Mesendoderm (in vitro differentiated cells): Measurements from ENCODE around the gene CDC42SE1. TPM values are rescaled to one million over a fixed set of nuclear protein-coding genes. Genes with fewer than 3 reads are reported as not detected.

Experiments
- DNase-seq: peaks from one replicate; pipeline ENCODE4 v3.0.0; 2013
- H2AK5ac ChIP-seq: 2 replicates; pipeline ENCODE4 v1.6.1; 2013; ENCODE audit warnings: low read length, inconsistent platforms
- H2BK120ac ChIP-seq: 2 replicates; pipeline ENCODE4 v1.6.1; 2013; ENCODE audit warnings: low read depth, mild to moderate bottlenecking, low read length, moderate library complexity, mixed read lengths
- H2BK15ac ChIP-seq: replicated peaks from 2 replicates; pipeline ENCODE4 v1.6.1; 2013; ENCODE audit warnings: low read depth, mild to moderate bottlenecking, moderate library complexity
- H2BK5ac ChIP-seq: 2 replicates; pipeline ENCODE4 v1.6.1; 2013; ENCODE audit warnings: low read length, inconsistent platforms
- H3K18ac ChIP-seq: 2 replicates; pipeline ENCODE4 v1.6.1; 2013; ENCODE audit warnings: mild to moderate bottlenecking, low read length, mixed read lengths
- H3K23ac ChIP-seq: one replicate; pipeline ENCODE4 v1.6.1; 2013; ENCODE audit warnings: low read length
- H3K27ac ChIP-seq: 2 replicates; pipeline ENCODE4 v1.5.1; 2013; ENCODE audit warnings: low read depth, mild to moderate bottlenecking, inconsistent platforms, low read length, moderate library complexity
- H3K27me3 ChIP-seq: 2 replicates; pipeline ENCODE4 v1.6.1; 2013; ENCODE audit warnings: low read length, control low read depth, mild to moderate bottlenecking, inconsistent platforms; ENCODE audit not compliant: insufficient read depth, poor library complexity
- H3K36me3 ChIP-seq: 2 replicates; pipeline ENCODE4 v1.6.1; 2013; ENCODE audit warnings: low read length, inconsistent platforms; ENCODE audit not compliant: control insufficient read depth, insufficient read depth
- H3K4ac ChIP-seq: one replicate; pipeline ENCODE4 v1.6.1; 2013; ENCODE audit warnings: low read depth, mild to moderate bottlenecking, low read length, moderate library complexity
- H3K4me1 ChIP-seq: 2 replicates; pipeline ENCODE4 v1.6.1; 2013; ENCODE audit warnings: low read depth, low read length, inconsistent platforms; ENCODE audit not compliant: control insufficient read depth
- H3K4me2 ChIP-seq: 2 replicates; pipeline ENCODE4 v1.6.1; 2013; ENCODE audit warnings: low read length
- H3K4me3 ChIP-seq: 2 replicates; pipeline ENCODE4 v1.5.1; 2013; ENCODE audit warnings: mild to moderate bottlenecking, low read length
- H3K56ac ChIP-seq: one replicate; pipeline ENCODE4 v1.6.1; 2013; ENCODE audit warnings: low read length
- H3K79me1 ChIP-seq: 2 replicates; pipeline ENCODE4 v1.6.1; 2013; ENCODE audit warnings: low read length, inconsistent platforms
- H3K79me2 ChIP-seq: 2 replicates; pipeline ENCODE4 v1.6.1; 2013; ENCODE audit warnings: mild to moderate bottlenecking, low read length; ENCODE audit not compliant: control insufficient read depth, insufficient read depth
- H3K9ac ChIP-seq: 2 replicates; pipeline ENCODE4 v1.6.1; 2013; ENCODE audit warnings: low read length, inconsistent platforms
- H4K5ac ChIP-seq: one replicate; pipeline ENCODE4 v1.6.1; 2013; ENCODE audit warnings: low read length
- H4K8ac ChIP-seq: one replicate; pipeline ENCODE4 v1.6.1; 2013; ENCODE audit warnings: low read depth, mild to moderate bottlenecking, control low read depth, low read length, moderate library complexity
- WGBS: extraction: QIAGEN DNeasy Blood & Tissue Kit; methylation state at CpG from one replicate; pipeline ENCODE4 v1.1.7; 2013; ENCODE audit warnings: low lambda C conversion rate, missing lambda C conversion rate; ENCODE audit not compliant: insufficient coverage; ENCODE audit errors: extremely low coverage; 5-methylcytosine and 5-hydroxymethylcytosine counted together
- polyA plus RNA-seq, 2 experiments: library from polyadenylated mRNA; stranded (reverse); fragments of 200-250 nt; gene quantifications; one replicate each; pipeline ENCODE4 v1.2.3, GENCODE V29; 2013

CDC42SE1 gene
- 61.2 TPM for polyA plus RNA-seq (2013, experiment 1 of 2)
- polyA plus RNA-seq (2013, experiment 2 of 2) = 61.4 TPM

DNA sequence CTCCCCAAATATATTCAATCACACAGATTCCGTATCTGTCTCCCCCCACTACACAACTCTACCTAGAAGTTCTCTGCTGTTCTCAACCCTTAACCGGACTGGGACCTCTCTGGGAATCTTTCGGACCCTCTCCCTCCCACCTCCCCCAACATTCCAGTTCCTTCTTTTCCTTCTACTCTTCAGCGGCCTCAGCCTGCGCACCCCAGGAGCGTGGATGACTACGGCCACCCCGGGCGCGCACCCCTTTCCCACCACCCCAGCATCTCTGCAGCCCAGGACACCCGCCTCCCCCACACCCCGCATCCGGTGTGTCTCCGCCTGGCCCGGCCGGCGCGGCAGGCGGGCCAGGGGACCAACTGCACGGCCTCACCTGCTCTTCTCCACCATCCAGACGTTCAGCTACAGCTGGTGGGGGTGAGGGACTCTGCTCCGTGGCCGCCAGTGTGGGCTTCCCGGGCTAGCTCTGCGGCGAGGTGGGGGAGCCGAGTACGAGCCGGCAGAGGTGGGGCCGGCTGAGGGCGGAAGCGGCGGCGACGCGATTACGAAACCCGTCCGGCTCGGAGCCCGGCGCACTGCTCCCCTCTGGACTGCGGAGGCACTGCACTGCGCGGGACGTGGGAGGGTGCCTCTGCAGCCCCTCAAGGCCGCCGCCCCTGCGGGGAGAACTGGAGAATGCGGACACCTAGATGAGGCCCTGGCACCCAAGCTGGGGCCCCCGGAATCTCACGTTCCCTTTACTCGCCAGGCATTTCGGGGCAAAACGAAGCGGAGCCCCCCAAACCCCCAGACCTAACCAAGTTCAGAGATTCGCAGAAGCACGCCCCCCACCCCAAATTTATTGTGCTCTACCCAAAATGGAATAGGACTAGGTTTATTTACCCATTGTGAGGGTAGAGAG lies at the start of gene CDC42SE1:
Gene CDC42SE1 (minus strand): TSS at position 514 of the 898 bp plus-strand sequence. CDS start 3,892 bp downstream, outside the sequence.
- Histone ChIP-seq H3K4me3 (peak within 1 kb of the TSS; percentile 91), H3K9ac (peak within 1 kb of the TSS; percentile 89), H3K23ac (peak within 1 kb of the TSS; percentile 95), H3K36me3 (peaks cover 9% of the 10 kb centered on the region), H2BK120ac (peak within 1 kb of the TSS; percentile 76), H3K4ac (peak within 1 kb of the TSS; percentile 95), H2BK5ac (peak within 1 kb of the TSS; percentile 66), H3K27me3 (no peaks in the 10 kb centered on the region), H3K18ac (peak within 1 kb of the TSS; percentile 94), H4K8ac (peak within 1 kb of the TSS; percentile 69), H2AK5ac (peak within 1 kb of the TSS; percentile 81), H3K4me2 (peak within 1 kb of the TSS; percentile 90), H3K56ac (peak within 1 kb of the TSS; percentile 96), H3K79me1 (peaks cover 18% of the 10 kb centered on the region), H3K79me2 (peaks cover 66% of the 10 kb centered on the region), H2BK15ac (no peak within 1 kb of the TSS), H4K5ac (peak within 1 kb of the TSS; percentile 92), H3K27ac (peak within 1 kb of the TSS; percentile 92), H3K4me1 (peaks cover 8% of the 10 kb centered on the region)
- peak; percentile 94 for DNase-seq
- WGBS = no CpG with 5 or more reads among the region's 58 CpGs

GRCh38 chr1:151108331-151108730 lies 48.9 kb upstream of the CDC42SE1 start:
- H3K79me2 ChIP-seq = no peaks in the 10 kb centered on the region
- no peaks in the 10 kb centered on the region for H3K36me3 ChIP-seq
- H3K18ac ChIP-seq = no peak overlapping the region
- H3K4ac ChIP-seq = no peak overlapping the region
- no peak overlapping the region for H3K56ac ChIP-seq
- H3K27ac ChIP-seq = no peak overlapping the region
- H3K4me3 ChIP-seq = no peak overlapping the region
- H4K5ac ChIP-seq = no peak overlapping the region
- DNase-seq = no peak
- no peak overlapping the region for H2BK5ac ChIP-seq
- no peak overlapping the region for H2BK15ac ChIP-seq
- no peak overlapping the region for H3K9ac ChIP-seq
- no peak overlapping the region for H2AK5ac ChIP-seq
- no peak overlapping the region for H4K8ac ChIP-seq
- no peak overlapping the region for H3K4me2 ChIP-seq
- H3K79me1 ChIP-seq = no peaks in the 10 kb centered on the region
- H2BK120ac ChIP-seq = no peak overlapping the region
- no peaks in the 10 kb centered on the region for H3K4me1 ChIP-seq
- H3K27me3 ChIP-seq = no peaks in the 10 kb centered on the region
- no CpG with 5 or more reads among the region's 5 CpGs for WGBS
- H3K23ac ChIP-seq = no peak overlapping the region

DNA sequence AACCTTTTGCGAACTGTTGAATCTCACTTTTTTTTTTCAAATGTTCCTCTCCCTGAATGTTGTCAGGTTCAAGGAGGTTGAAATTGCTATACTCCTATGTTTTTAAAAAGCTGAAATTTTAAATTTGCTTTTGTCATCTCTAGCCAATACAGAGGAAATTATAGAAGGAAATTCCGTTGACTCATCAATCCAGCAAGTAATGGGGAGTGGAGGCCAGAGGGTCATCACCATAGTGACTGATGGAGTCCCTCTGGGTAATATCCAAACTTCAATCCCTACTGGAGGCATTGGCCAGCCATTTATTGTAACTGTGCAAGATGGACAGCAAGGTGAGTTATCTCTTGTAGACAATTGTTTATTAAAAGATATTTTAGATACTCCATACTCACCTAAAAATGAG lies 47.5 kb upstream of the CDC42SE1 start:
- Histone ChIP-seq H3K27me3 (no peaks in the 10 kb centered on the region), H4K5ac (no peak overlapping the region), H3K4ac (no peak overlapping the region), H3K27ac (no peak overlapping the region), H3K79me2 (no peaks in the 10 kb centered on the region), H2BK120ac (no peak overlapping the region), H2BK5ac (no peak overlapping the region), H2BK15ac (no peak overlapping the region), H3K4me3 (no peak overlapping the region), H3K36me3 (no peaks in the 10 kb centered on the region), H3K9ac (no peak overlapping the region), H2AK5ac (no peak overlapping the region), H4K8ac (no peak overlapping the region), H3K18ac (no peak overlapping the region), H3K79me1 (no peaks in the 10 kb centered on the region), H3K4me1 (no peaks in the 10 kb centered on the region), H3K23ac (no peak overlapping the region), H3K4me2 (no peak overlapping the region), H3K56ac (no peak overlapping the region)
- no peak for DNase-seq
- WGBS = no CpG with 5 or more reads among the region's 2 CpGs

GRCh38 chr1:151104630-151105029 lies 45.2 kb upstream of the CDC42SE1 start:
- Histone ChIP-seq H3K79me1 (no peaks in the 10 kb centered on the region), H2BK5ac (no peak overlapping the region), H2BK120ac (no peak overlapping the region), H3K4me2 (no peak overlapping the region), H4K8ac (no peak overlapping the region), H3K27me3 (no peaks in the 10 kb centered on the region), H3K4me1 (no peaks in the 10 kb centered on the region), H3K9ac (no peak overlapping the region), H2AK5ac (no peak overlapping the region), H3K4ac (no peak overlapping the region), H3K23ac (no peak overlapping the region), H3K4me3 (no peak overlapping the region), H2BK15ac (no peak overlapping the region), H4K5ac (no peak overlapping the region), H3K27ac (no peak overlapping the region), H3K79me2 (no peaks in the 10 kb centered on the region), H3K18ac (no peak overlapping the region), H3K36me3 (no peaks in the 10 kb centered on the region), H3K56ac (no peak overlapping the region)
- DNase-seq = no peak

DNA sequence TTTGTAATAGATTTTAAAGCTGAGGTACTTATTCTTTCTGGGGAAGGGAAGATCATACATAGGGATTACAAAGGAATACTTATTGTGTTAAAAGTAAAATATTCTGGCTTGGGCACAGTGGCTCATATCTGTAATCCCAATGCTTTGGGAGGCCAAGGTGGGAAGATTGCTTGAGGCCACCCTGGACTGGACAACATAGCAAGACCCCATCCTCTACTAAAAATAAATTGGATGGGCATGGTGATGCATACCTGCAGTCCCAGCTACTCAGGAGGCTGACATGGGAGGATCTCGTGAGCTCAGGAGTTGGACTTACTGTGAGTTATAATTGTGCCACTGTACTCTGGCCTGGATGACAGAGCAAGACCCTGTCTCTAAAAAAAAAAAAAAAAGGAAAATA lies 38.7 kb upstream of the CDC42SE1 start:
- Histone ChIP-seq H3K56ac (no peak overlapping the region), H3K4me3 (no peak overlapping the region), H3K79me1 (no peaks in the 10 kb centered on the region), H2BK5ac (no peak overlapping the region), H3K79me2 (no peaks in the 10 kb centered on the region), H3K4ac (no peak overlapping the region), H3K4me2 (no peak overlapping the region), H2AK5ac (no peak overlapping the region), H3K9ac (no peak overlapping the region), H3K27me3 (no peaks in the 10 kb centered on the region), H3K23ac (no peak overlapping the region), H3K36me3 (no peaks in the 10 kb centered on the region), H2BK120ac (no peak overlapping the region), H3K18ac (no peak overlapping the region), H4K5ac (no peak overlapping the region), H4K8ac (no peak overlapping the region), H2BK15ac (no peak overlapping the region), H3K4me1 (no peaks in the 10 kb centered on the region), H3K27ac (no peak overlapping the region)
- no CpG with 5 or more reads among the region's 1 CpG for WGBS
- no peak for DNase-seq
